Endothelial cell of umbilical vein (primary cell): ENCODE results near the gene KRTAP1-3. TPM values are rescaled to one million over a fixed set of nuclear protein-coding genes. Genes with fewer than 3 reads are reported as not detected.

Experiments used
- BruUV-seq: library from RNA; stranded (reverse); fragments of 400-500 nt; replicated peaks from 2 replicates; lab custom pipeline; 2021; lab: Mats Ljungman, UMichigan
- CTCF ChIA-PET: fragments of 300-600, 350-600 bp; sonication (Branson Sonifier 250); formaldehyde crosslinking; loops from one replicate; lab custom pipeline; 2021; ENCODE audit warnings: antibody characterized with exemption, inconsistent platforms; lab: Charles Lee
- POLR2A ChIA-PET: fragments of 300-600, 350-600 bp; sonication (Branson Sonifier 250); formaldehyde crosslinking; loops from one replicate; lab custom pipeline; 2021; ENCODE audit warnings: antibody characterized with exemption, inconsistent platforms; lab: Charles Lee
- DNase-seq: peaks from one replicate; pipeline ENCODE4 v3.0.0-alpha.2; 2011; ENCODE audit warnings: low read depth, low spot score
- FAIRE-seq: peaks from 2 replicates; lab custom pipeline; 2011; peaks lifted over from hg19 to GRCh38; lab: Jason Lieb, UNC
- H2AFZ ChIP-seq: 2 replicates; pipeline ENCODE4 v1.6.0; 2012; ENCODE audit warnings: low read depth, low read length, control low read depth, inconsistent platforms
- H3K27ac ChIP-seq: 2 replicates; pipeline ENCODE4 v1.5.1; 2011; ENCODE audit warnings: low read depth, mild to moderate bottlenecking, control low read depth, low read length, moderate library complexity; ENCODE audit not compliant: insufficient read depth
- H3K27me3 ChIP-seq, 2 experiments: 2 replicates each; pipeline versions ENCODE4 v1.6.0 to v1.6.1; 2011; ENCODE audit warnings: low read length in 2 of 2, mixed read lengths in 1 of 2; ENCODE audit not compliant: control insufficient read depth in 2 of 2, insufficient read depth in 2 of 2
- H3K36me3 ChIP-seq, 2 experiments: 2 replicates in 1 of 2; 3 replicates in 1 of 2; pipeline ENCODE4 v1.5.1; 2011; ENCODE audit warnings: low read length in 2 of 2, mild to moderate bottlenecking in 1 of 2, moderate library complexity in 1 of 2; ENCODE audit not compliant: control insufficient read depth in 2 of 2, insufficient read depth in 2 of 2; ENCODE audit errors: extremely low read depth in 1 of 2
- H3K4me1 ChIP-seq: 3 replicates; pipeline ENCODE4 v1.5.1; 2011; ENCODE audit warnings: mild to moderate bottlenecking, low read length; ENCODE audit not compliant: control insufficient read depth, insufficient read depth; ENCODE audit errors: extremely low read depth
- H3K4me2 ChIP-seq: 2 replicates; pipeline ENCODE4 v1.6.1; 2011; ENCODE audit warnings: low read length, control low read depth, mixed read lengths; ENCODE audit not compliant: insufficient read depth
- H3K4me3 ChIP-seq, 3 experiments: fragments of 200-600 bp in 1 of 3; sonication (generic), shearing (Covaris generic) in 1 of 3; replicated peaks in 1 of 3; 2 replicates each; pipeline ENCODE4 v1.5.1; 2011 to 2016; ENCODE audit warnings: control low read depth in 3 of 3, low read length in 3 of 3, mild to moderate bottlenecking in 2 of 3, inconsistent platforms in 1 of 3, low read depth in 1 of 3, moderate library complexity in 1 of 3; ENCODE audit not compliant: insufficient read depth in 1 of 3
- H3K79me2 ChIP-seq: 2 replicates; pipeline ENCODE4 v1.6.0; 2012; ENCODE audit warnings: low read length, inconsistent platforms; ENCODE audit not compliant: control insufficient read depth, insufficient read depth
- H3K9ac ChIP-seq: replicated peaks from 2 replicates; pipeline ENCODE3; 2011; ENCODE audit warnings: low read length, control low read depth; ENCODE audit not compliant: insufficient read depth; ENCODE audit errors: extremely low read depth
- H3K9me1 ChIP-seq: replicated peaks from 3 replicates; pipeline ENCODE4 v1.6.0; 2011; ENCODE audit warnings: mild to moderate bottlenecking, low read length; ENCODE audit not compliant: control insufficient read depth, insufficient read depth; ENCODE audit errors: extremely low read depth
- H3K9me3 ChIP-seq: replicated peaks from 2 replicates; pipeline ENCODE4 v1.5.1; 2012; ENCODE audit warnings: low read length, inconsistent platforms; ENCODE audit not compliant: control insufficient read depth, insufficient read depth
- H4K20me1 ChIP-seq: replicated peaks from 2 replicates; pipeline ENCODE3; 2011; ENCODE audit warnings: mild to moderate bottlenecking, low read length; ENCODE audit not compliant: control insufficient read depth, insufficient read depth; ENCODE audit errors: extremely low read depth
- EZH2 ChIP-seq: IDR thresholded peaks from 2 replicates; pipeline ENCODE4 v1.6.1; 2012; ENCODE audit warnings: borderline replicate concordance, low read depth, mild to moderate bottlenecking, moderate library complexity, low read length, inconsistent platforms; ENCODE audit not compliant: severe bottlenecking
- FOS ChIP-seq: IDR thresholded peaks from 2 replicates; pipeline ENCODE4 v1.6.1; 2011; ENCODE audit warnings: mild to moderate bottlenecking, low read length, moderate library complexity, borderline replicate concordance; ENCODE audit not compliant: insufficient read depth
- GATA2 ChIP-seq: IDR thresholded peaks from 2 replicates; pipeline ENCODE4 v1.7.0; 2011; ENCODE audit warnings: low read depth, mild to moderate bottlenecking, moderate library complexity, mixed read lengths, low read length; ENCODE audit not compliant: insufficient read length, insufficient read depth
- JUN ChIP-seq: IDR thresholded peaks from 2 replicates; pipeline ENCODE4 v1.6.1; 2011; ENCODE audit warnings: borderline replicate concordance, low read depth; ENCODE audit not compliant: insufficient read length, insufficient read depth
- MYC ChIP-seq: IDR thresholded peaks from one replicate; pipeline ENCODE4 v1.6.1; 2011; ENCODE audit warnings: mild to moderate bottlenecking, low read depth, low read length
- POLR2A ChIP-seq: IDR thresholded peaks from 2 replicates; pipeline ENCODE4 v1.6.1; 2012; ENCODE audit warnings: low read depth, mild to moderate bottlenecking, control low read depth, low read length
- POLR2AphosphoS5 ChIP-seq: IDR thresholded peaks from 2 replicates; pipeline ENCODE4 v1.6.1; 2012; ENCODE audit warnings: low read depth, mild to moderate bottlenecking, control low read depth, low read length, moderate library complexity; ENCODE audit not compliant: insufficient read depth
- dilution Hi-C: fragments of 300-500 bp; cut with MboI; formaldehyde crosslinking; loops from one replicate; pipeline ENCODE4 v1.15.0; 2019; ENCODE audit warnings: low sequenced_read_pairs; ENCODE audit not compliant: extremely low pct_ligation_motif_present
- intact Hi-C: fragments of 100-400 bp; cut with micrococcal nuclease; formaldehyde crosslinking; loops from one replicate; pipeline ENCODE4 v1.10.0; 2022
- polyA plus RNA-seq, 4 experiments: library from polyadenylated mRNA; depleted of rRNA in 3 of 4; stranded (reverse) in 3 of 4; unstranded in 1 of 4; fragments of >200 nt; gene quantifications; 2 replicates each; pipeline versions ENCODE4 v1.2.1 to v1.2.3, GENCODE V29; 2011 to 2012; ENCODE audit warnings: missing spikeins in 1 of 4
- total RNA-seq: library from RNA; stranded (reverse); gene quantifications from 2 replicates; pipeline ENCODE4 v1.2.3, GENCODE V29; 2021
- TF ChIP-seq, protein P1 (sequence below): IDR thresholded peaks from 2 replicates; pipeline ENCODE4 v1.6.1; 2011; ENCODE audit not compliant: insufficient read depth, insufficient read length
- TF ChIP-seq, protein P2 (sequence below), 2 donors: IDR thresholded peaks; 1 replicate in 1 of 2; 2 replicates in 1 of 2; pipeline ENCODE4 v1.5.1; 2011; ENCODE audit warnings: low read length in 2 of 2, mild to moderate bottlenecking in 2 of 2, moderate library complexity in 2 of 2, control low read depth in 1 of 2, inconsistent platforms in 1 of 2, low read depth in 1 of 2; ENCODE audit not compliant: insufficient read depth in 1 of 2; ENCODE audit errors: extremely low read depth in 1 of 2

Gene KRTAP1-3
- total and polyA plus RNA-seq, 2 donors (not counting 3 experiments of a cell fraction or from before 2014, with no cell fraction given) = not detected

DNA sequence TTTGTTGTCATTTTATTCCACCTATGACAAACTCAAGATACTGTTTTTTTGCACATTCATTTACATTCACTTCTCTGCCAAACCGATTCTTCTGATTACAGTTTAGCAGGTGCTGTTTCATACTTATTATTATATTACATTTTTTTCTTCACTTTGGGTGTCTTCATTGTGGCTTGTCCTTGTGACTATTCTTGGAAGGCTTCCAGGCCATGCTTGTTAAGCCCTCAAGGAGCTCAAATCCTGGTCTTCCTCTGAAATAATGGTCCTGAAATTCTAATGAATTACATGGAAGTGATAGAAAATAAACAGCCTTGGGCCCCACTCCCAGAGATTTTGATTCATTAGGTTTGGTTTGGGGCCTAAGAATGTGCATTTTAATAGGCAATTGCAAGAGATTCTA lies 29.6 kb upstream of the KRTAP1-3 start:
- Histone ChIP-seq H3K27me3 (peaks cover 6 to 10% of the 10 kb centered on the region in 2 experiments), H3K4me3 (no peak overlapping the region), H3K4me1 (no peaks in the 10 kb centered on the region), H3K27ac (no peak overlapping the region), H4K20me1 (no peaks in the 10 kb centered on the region), H3K9ac (no peak overlapping the region), H3K36me3 (no peaks in the 10 kb centered on the region), H3K9me3 (no peaks in the 10 kb centered on the region), H3K79me2 (no peaks in the 10 kb centered on the region), H3K4me2 (no peak overlapping the region), H3K9me1 (no peaks in the 10 kb centered on the region), H2AFZ (no peak overlapping the region)
- dilution Hi-C loops = no loop called here
- ChIA-PET POLR2A (no interaction called here), CTCF (no interaction called here)
- no peak for DNase-seq
- no peak for FAIRE-seq
- TF ChIP-seq JUN (no peak), EZH2 (no peak), POLR2A (no peak), POLR2AphosphoS5 (no peak), FOS (no peak), GATA2 (no peak), MYC (no peak)
- TF ChIP-seq, protein P1, sequence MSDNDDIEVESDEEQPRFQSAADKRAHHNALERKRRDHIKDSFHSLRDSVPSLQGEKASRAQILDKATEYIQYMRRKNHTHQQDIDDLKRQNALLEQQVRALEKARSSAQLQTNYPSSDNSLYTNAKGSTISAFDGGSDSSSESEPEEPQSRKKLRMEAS = no peak
- TF ChIP-seq, protein P2, sequence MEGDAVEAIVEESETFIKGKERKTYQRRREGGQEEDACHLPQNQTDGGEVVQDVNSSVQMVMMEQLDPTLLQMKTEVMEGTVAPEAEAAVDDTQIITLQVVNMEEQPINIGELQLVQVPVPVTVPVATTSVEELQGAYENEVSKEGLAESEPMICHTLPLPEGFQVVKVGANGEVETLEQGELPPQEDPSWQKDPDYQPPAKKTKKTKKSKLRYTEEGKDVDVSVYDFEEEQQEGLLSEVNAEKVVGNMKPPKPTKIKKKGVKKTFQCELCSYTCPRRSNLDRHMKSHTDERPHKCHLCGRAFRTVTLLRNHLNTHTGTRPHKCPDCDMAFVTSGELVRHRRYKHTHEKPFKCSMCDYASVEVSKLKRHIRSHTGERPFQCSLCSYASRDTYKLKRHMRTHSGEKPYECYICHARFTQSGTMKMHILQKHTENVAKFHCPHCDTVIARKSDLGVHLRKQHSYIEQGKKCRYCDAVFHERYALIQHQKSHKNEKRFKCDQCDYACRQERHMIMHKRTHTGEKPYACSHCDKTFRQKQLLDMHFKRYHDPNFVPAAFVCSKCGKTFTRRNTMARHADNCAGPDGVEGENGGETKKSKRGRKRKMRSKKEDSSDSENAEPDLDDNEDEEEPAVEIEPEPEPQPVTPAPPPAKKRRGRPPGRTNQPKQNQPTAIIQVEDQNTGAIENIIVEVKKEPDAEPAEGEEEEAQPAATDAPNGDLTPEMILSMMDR (IDR thresholded peaks at IDR 0.05; ENCODE audit: extremely low read depth in 1 of 2, insufficient read depth in 1 of 2, low read depth in 1 of 2, low read length in 2 of 2) = no peak
- intact Hi-C loops = no loop called here
- no TSS peak for BruUV-seq
